ENCODE data around the gene BABAM2. TPM values are rescaled to one million over a fixed set of nuclear protein-coding genes. Genes with fewer than 3 reads are reported as not detected.

Gene BABAM2
- total and polyA plus RNA-seq, 2 of the 4 experiments (the other 2 are of a cell fraction): 20.9 to 23.1 TPM

DNA sequence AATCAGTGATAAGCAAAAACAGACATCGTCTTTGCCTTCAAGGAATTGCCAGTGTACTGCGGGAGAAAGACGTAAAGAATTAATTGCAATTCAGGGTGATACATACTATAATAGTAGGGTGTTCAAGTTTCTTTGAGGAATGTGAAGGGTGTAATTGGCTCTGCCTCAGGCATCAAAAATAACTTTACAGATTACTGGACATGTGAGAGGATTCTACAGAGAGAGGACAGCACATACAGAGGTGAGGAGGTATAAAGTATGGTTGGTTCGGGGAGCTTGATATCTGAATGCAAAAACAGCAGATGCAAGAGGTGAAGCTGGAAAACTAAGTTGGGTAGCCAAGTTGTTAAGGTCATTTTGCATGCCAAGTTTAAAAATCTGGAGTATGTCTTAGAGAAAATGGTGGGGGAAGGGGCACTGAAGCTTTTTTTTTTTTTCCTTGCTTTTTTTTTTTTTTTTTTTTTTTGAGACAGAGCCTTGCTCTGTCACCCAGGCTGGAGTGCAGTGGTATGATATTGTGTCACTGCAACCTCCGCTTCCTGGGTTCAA, 274.6 kb downstream of the BABAM2 start:
- TF ChIP-seq MAFK (IDR thresholded peaks at IDR 0.05; ENCODE audit: low read depth, low read length) (no peak), CEBPB (IDR thresholded peaks at IDR 0.05; ENCODE audit: low read depth, low read length) (no peak), CHD1 (IDR thresholded peaks at IDR 0.05; ENCODE audit: low read depth, low read length) (no peak), NFE2L2 (IDR thresholded peaks at IDR 0.05; ENCODE audit: low read depth, low read length) (no peak), MAZ (IDR thresholded peaks at IDR 0.05; ENCODE audit: borderline replicate concordance, low read depth, low read length) (no peak)

More for the DNA sequence above, 274.6 kb downstream of the BABAM2 start:
- Histone ChIP-seq H3K9ac (ENCODE audit: low read depth, low read length) (0 out of 2 replicates have a peak overlapping the region, but pooled peaks have one; percentile 41), H4K8ac (ENCODE audit: low read depth in 2 of 2, low read length in 2 of 2) (peak overlapping the region in 1 of 2 experiments; percentile 44; a peak in 2 of 4 replicates), H3K4ac (ENCODE audit: low read depth, low read length) (peak overlapping the region; percentile 86), H4K5ac (ENCODE audit: low read depth, low read length) (peak overlapping the region; percentile 61; the same call in 1 of the 2 replicates), H2AK9ac (replicated peaks; ENCODE audit: low read depth, low read length, poor library complexity) (no peak overlapping the region), H2BK120ac (ENCODE audit: low read depth, low read length) (peak overlapping the region; percentile 63; the same call in 1 of the 2 replicates), H3K14ac (replicated peaks; ENCODE audit: low read depth, low read length) (peak overlapping the region; percentile 86), H3K23ac (ENCODE audit: low read depth, low read length) (no peak overlapping the region; the same call in 1 of the 2 replicates), H2BK15ac (ENCODE audit: low read depth, low read length) (peak overlapping the region; percentile 32; the same call in 1 of the 3 replicates), H3K27me3 (ENCODE audit: control insufficient read depth, insufficient read depth, low read length) (no peaks in the 10 kb centered on the region), H3K4me2 (ENCODE audit: low read depth, low read length) (peak overlapping the region; percentile 62; the same call in 1 of the 2 replicates), H3K79me1 (ENCODE audit: low read depth in 1 of 2, low read length in 2 of 2) (peaks cover 0 to 12% of the 10 kb centered on the region in 2 experiments; a peak in 2 of 4 replicates), H3K18ac (ENCODE audit: low read depth, low read length) (peak overlapping the region; percentile 86), H3K56ac (ENCODE audit: extremely low read depth, insufficient read depth, low read length) (no peak overlapping the region), H3K9me3 (ENCODE audit: control insufficient read depth, insufficient read depth, low read length) (no peaks in the 10 kb centered on the region), H2AK5ac (ENCODE audit: low read depth, low read length) (peak overlapping the region; percentile 86), H4K91ac (ENCODE audit: insufficient read depth, low read depth, low read length) (peak overlapping the region; percentile 49; the same call in 1 of the 2 replicates), H3K9me1 (ENCODE audit: insufficient read depth, low read length) (peaks cover 7% of the 10 kb centered on the region; the same call in 1 of the 2 replicates), H3K4me1 (ENCODE audit: control insufficient read depth, insufficient read depth, low read length) (peaks cover 16% of the 10 kb centered on the region), H2BK20ac (ENCODE audit: low read depth, low read length) (peak overlapping the region; percentile 47; the same call in 1 of the 2 replicates), H4K20me1 (ENCODE audit: insufficient read depth, low read length) (no peaks in the 10 kb centered on the region), H3K27ac (ENCODE audit: insufficient read depth, low read length) (peak overlapping the region; percentile 58; the same call in 1 of the 2 replicates), H3K36me3 (ENCODE audit: control insufficient read depth, insufficient read depth, low read length) (no peaks in the 10 kb centered on the region), H2AFZ (replicated peaks; ENCODE audit: low read length, poor library complexity) (no peak overlapping the region), H3K4me3 (ENCODE audit: insufficient read depth, low read depth, low read length) (no peak overlapping the region), H2BK5ac (ENCODE audit: low read depth, low read length, poor library complexity, severe bottlenecking) (peak overlapping the region; percentile 57)
- DNase-seq: no peak
- in situ Hi-C loops (cut with MboI; ENCODE audit: low sequenced_read_pairs): no loop called here
- no TSS peak for BruUV-seq (replicated peaks)
- ChIA-PET CTCF (interaction anchor here (0.7 kb wide), 1 partner anchor 847 kb away, joined by 5 read pairs; no protein-coding TSS in a partner anchor), POLR2A (ENCODE audit: unreplicated experiment) (interaction anchor here (0.5 kb wide), 1 partner anchor 125 kb away, joined by 3 read pairs; no protein-coding TSS in a partner anchor)
- intact Hi-C loops (cut with micrococcal nuclease): loop anchor here (10.0 kb wide), 1 partner anchor 230 kb away; the partner anchor contains the start of gene FOSL2
- dilution Hi-C loops (cut with HindIII; ENCODE audit: low sequenced_read_pairs, unreplicated experiment): no loop called here
- ATAC-seq (ENCODE audit: low read depth): no peak
- WGBS, 2 experiments (ENCODE audit: extremely low coverage in 2 of 2, insufficient read length in 1 of 2): 67% methylated on average over 1 of the region's 5 CpGs; no CpG with 5 or more reads in 1 of the 2 experiments
